Measurements from ENCODE around the gene MYO1C. TPM values are rescaled to one million over a fixed set of nuclear protein-coding genes. Genes with fewer than 3 reads are reported as not detected.
A peak's percentile ranks its signal among the peaks of the same experiment; 100 is the strongest.

Gene MYO1C
- total RNA-seq, 1 experiment from 2014 or later = 227 TPM

DNA sequence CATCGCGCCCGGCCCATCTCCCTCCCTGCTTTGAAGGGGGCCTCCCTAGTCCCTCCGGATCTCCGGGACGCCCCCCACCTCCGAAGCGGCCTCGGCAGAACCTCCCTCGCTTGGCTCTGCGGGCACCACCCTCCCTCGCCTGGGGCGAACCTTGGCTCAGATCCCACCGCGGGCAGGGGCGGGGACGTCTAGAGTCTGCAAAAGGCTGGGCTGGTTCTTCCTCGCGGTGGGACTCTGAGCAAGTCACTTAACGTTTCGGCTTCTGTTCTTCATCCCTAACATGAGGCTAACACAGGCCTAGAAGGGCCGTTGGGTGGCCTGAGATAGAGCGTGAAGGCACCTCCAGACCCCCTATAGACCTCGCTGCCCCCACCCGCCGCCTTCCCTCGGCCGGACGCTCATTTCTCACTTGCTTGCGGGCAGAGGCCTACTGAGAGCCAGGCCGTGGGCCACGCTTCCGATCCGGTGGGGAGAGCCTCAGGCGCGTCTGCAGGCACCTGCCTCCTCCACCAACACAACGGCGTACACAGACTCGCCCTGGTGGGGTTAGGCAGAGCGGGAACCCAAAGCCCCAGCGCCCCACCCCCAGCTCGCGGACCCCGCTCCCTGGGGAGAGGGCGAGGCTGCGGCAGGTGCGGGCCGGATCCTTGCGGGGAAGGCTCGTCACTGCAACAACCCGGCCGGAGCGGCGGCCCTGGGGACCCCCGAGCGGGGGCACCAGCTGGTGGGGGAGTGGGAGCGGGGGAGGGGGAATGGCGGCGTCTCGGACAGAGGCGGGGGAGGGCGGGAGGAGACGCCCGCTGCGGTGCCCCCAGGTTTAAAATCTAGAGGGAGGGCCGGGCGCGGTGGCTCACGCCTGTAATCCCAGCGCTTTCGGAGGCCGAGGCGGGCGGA, 5.4 kb downstream of the MYO1C start:
- H3K79me2 ChIP-seq (ENCODE audit: insufficient read depth, low read length) = peaks cover 59% of the 10 kb centered on the region
- CTCF ChIA-PET = interaction anchor here (0.7 to 1.4 kb wide), 5 partner anchors 28 to 162 kb away, joined by 3 to 5 read pairs (median 3); partner anchors contain the start of gene INPP5K
- no peaks in the 10 kb centered on the region for H3K27me3 ChIP-seq (ENCODE audit: insufficient read depth, low read length)
- peak overlapping the region; percentile 70 to 71 for H3K4me3 ChIP-seq (replicated peaks in 1 of 2; ENCODE audit: low read depth in 1 of 2, low read length in 2 of 2)
- peak overlapping the region; percentile 99 for H3K4me2 ChIP-seq (ENCODE audit: low read length)
- peak; percentile 68 for DNase-seq (ENCODE audit: low read depth, low spot score)
- peak; percentile 13 for ATAC-seq
- no TSS peak for BruUV-seq (replicated peaks)
- peak overlapping the region; percentile 95 for H3K9ac ChIP-seq (ENCODE audit: low read length)
- RAD21 ChIA-PET (ENCODE audit: low non-redundant PET in 1 of 2, low total read pairs in 2 of 2, uncharacterized antibody in 2 of 2, unreplicated experiment in 2 of 2) = interaction anchor here in 1 of 2 experiments (1.2 to 1.5 kb wide), 3 partner anchors 24 to 33 kb away, joined by 3 to 4 read pairs (median 3); no protein-coding TSS in a partner anchor
- H3K4me1 ChIP-seq (ENCODE audit: control insufficient read depth in 1 of 2, insufficient read depth in 2 of 2, low read length in 2 of 2) = peaks cover 25 to 65% of the 10 kb centered on the region in 2 experiments
- intact Hi-C loops (cut with micrococcal nuclease) = loop anchor here (10.0 kb wide), 1 partner anchor 148 kb away; no protein-coding TSS in a partner anchor
- no peak overlapping the region for H2AFZ ChIP-seq (ENCODE audit: low read depth, low read length, poor library complexity, severe bottlenecking)
- no peaks in the 10 kb centered on the region for H4K20me1 ChIP-seq (ENCODE audit: insufficient read depth)
- H3K9me2 ChIP-seq (ENCODE audit: insufficient read depth) = no peaks in the 10 kb centered on the region
- H3K9me3 ChIP-seq (ENCODE audit: control insufficient read depth in 1 of 2, insufficient read depth in 1 of 2, low read depth in 1 of 2, low read length in 2 of 2) = no peaks in the 10 kb centered on the region
- H3K36me3 ChIP-seq (ENCODE audit: control insufficient read depth in 1 of 2, insufficient read depth in 2 of 2, low read length in 2 of 2) = peaks cover 6 to 11% of the 10 kb centered on the region in 2 experiments; a peak in 2 of 4 replicates
- H3K27ac ChIP-seq (ENCODE audit: low read depth, low read length) = peak overlapping the region; percentile 99
- POLR2A ChIA-PET = interaction anchor here (0.8 to 2.5 kb wide), 5 partner anchors 12 to 87 kb away, joined by 3 to 14 read pairs (median 9); partner anchors contain the start of genes INPP5K and YWHAE
- TF ChIP-seq REST (IDR thresholded peaks at IDR 0.05; ENCODE audit: low read depth) (no peak), EZH2phosphoT487 (IDR thresholded peaks at IDR 0.05; ENCODE audit: borderline replicate concordance) (no peak), ZFX (IDR thresholded peaks at IDR 0.05) (peak; percentile 89), ZNF274 (IDR thresholded peaks at IDR 0.05; ENCODE audit: low read depth, low read length) (no peak), RAD21 (IDR thresholded peaks at IDR 0.05; ENCODE audit: low read depth) (no peak), POLR2A (IDR thresholded peaks at IDR 0.05; ENCODE audit: borderline replicate concordance, extremely low read depth, insufficient read depth, insufficient read length) (peak; percentile 54), ELF1 (IDR thresholded peaks at IDR 0.05; ENCODE audit: borderline replicate concordance, low read depth) (no peak), POLR2AphosphoS5 (IDR thresholded peaks at IDR 0.05; ENCODE audit: low read depth, low read length) (peak; percentile 65; the same call in 1 of the 2 replicates), FOSL1 (IDR thresholded peaks at IDR 0.05; ENCODE audit: low read depth) (no peak), JUND (IDR thresholded peaks at IDR 0.05) (no peak), SIN3A (IDR thresholded peaks at IDR 0.05; ENCODE audit: low read depth) (no peak; the same call in 1 of the 2 replicates), SRF (IDR thresholded peaks at IDR 0.05; ENCODE audit: low read depth) (no peak), CBX3 (IDR thresholded peaks at IDR 0.05; ENCODE audit: low read depth) (no peak), YY1 (IDR thresholded peaks at IDR 0.05; ENCODE audit: extremely low read depth, insufficient replicate concordance, low read depth, low read length) (no peak), TCF7L2 (IDR thresholded peaks at IDR 0.05; ENCODE audit: borderline replicate concordance, extremely low read depth, insufficient read depth, insufficient read length) (peak; percentile 79), CTCF (IDR thresholded peaks at IDR 0.05 in 2 of 3, conservative IDR thresholded peaks at IDR 0.05 in 1 of 3; ENCODE audit: borderline replicate concordance in 1 of 3, insufficient read depth in 1 of 3, low read depth in 2 of 3, low read length in 2 of 3) (no peak), EGR1 (IDR thresholded peaks at IDR 0.05; ENCODE audit: low read depth) (no peak), SP1 (IDR thresholded peaks at IDR 0.05; ENCODE audit: low read depth) (no peak), EZH2 (IDR thresholded peaks at IDR 0.05) (no peak)
- TF ChIP-seq, protein P1, sequence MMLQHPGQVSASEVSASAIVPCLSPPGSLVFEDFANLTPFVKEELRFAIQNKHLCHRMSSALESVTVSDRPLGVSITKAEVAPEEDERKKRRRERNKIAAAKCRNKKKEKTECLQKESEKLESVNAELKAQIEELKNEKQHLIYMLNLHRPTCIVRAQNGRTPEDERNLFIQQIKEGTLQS (IDR thresholded peaks at IDR 0.05) = no peak

Data from HCT116 (cell line).